ENCODE measurements around the gene CLPSL2. TPM values are rescaled to one million over a fixed set of nuclear protein-coding genes. Genes with fewer than 3 reads are reported as not detected.
A peak's percentile ranks its signal among the peaks of the same experiment; 100 is the strongest.

CLPSL2 gene
- total and polyA plus RNA-seq, 2 experiments from 2014 or later: not detected

DNA sequence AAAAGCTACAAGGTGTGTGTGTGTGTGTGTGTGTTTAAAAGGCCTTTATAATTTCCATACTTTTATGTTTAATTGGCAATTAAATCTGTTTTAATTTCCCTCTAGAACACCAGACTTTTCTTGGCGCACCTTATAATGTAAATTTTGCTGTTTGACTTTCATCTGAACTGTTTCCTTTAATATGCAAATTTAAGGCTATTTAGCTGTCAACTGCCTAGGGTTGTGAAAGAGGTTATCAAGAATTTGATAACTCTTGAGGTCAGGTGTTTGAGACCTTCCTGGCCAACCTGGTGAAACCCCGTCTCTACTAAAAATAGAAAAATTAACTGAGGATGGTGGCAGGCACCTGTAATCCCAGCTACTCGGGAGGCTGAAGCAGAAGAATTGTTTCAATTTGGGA lies 24.8 kb downstream of the CLPSL2 start:
- H4K20me1 ChIP-seq (ENCODE audit: insufficient read depth, poor library complexity, severe bottlenecking): no peaks in the 10 kb centered on the region
- no peaks in the 10 kb centered on the region for H3K9me3 ChIP-seq (ENCODE audit: low read depth)
- TF ChIP-seq, protein P1, sequence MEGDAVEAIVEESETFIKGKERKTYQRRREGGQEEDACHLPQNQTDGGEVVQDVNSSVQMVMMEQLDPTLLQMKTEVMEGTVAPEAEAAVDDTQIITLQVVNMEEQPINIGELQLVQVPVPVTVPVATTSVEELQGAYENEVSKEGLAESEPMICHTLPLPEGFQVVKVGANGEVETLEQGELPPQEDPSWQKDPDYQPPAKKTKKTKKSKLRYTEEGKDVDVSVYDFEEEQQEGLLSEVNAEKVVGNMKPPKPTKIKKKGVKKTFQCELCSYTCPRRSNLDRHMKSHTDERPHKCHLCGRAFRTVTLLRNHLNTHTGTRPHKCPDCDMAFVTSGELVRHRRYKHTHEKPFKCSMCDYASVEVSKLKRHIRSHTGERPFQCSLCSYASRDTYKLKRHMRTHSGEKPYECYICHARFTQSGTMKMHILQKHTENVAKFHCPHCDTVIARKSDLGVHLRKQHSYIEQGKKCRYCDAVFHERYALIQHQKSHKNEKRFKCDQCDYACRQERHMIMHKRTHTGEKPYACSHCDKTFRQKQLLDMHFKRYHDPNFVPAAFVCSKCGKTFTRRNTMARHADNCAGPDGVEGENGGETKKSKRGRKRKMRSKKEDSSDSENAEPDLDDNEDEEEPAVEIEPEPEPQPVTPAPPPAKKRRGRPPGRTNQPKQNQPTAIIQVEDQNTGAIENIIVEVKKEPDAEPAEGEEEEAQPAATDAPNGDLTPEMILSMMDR (IDR thresholded peaks at IDR 0.05; ENCODE audit: poor library complexity): no peak
- no peak for TF ChIP-seq EZH2phosphoT487 (IDR thresholded peaks at IDR 0.05; ENCODE audit: low read depth, severe bottlenecking, unreplicated experiment)
- no peak for TF ChIP-seq EZH2 (IDR thresholded peaks at IDR 0.05; ENCODE audit: borderline replicate concordance)
- no peak overlapping the region for H3K27ac ChIP-seq
- H2AFZ ChIP-seq: no peak overlapping the region
- H3K36me3 ChIP-seq (replicated peaks; ENCODE audit: insufficient read depth, low read depth): no peaks in the 10 kb centered on the region
- no peak for DNase-seq (ENCODE audit: low spot score)
- no peaks in the 10 kb centered on the region for H3K9me2 ChIP-seq (replicated peaks; ENCODE audit: insufficient read depth)
- H3K79me2 ChIP-seq: no peaks in the 10 kb centered on the region
- H3K4me3 ChIP-seq: no peak overlapping the region
- no peaks in the 10 kb centered on the region for H3K27me3 ChIP-seq
- WGBS (ENCODE audit: low lambda C conversion rate, missing lambda C conversion rate): 59% methylated on average over 3 of the region's 3 CpGs
- H3K4me1 ChIP-seq (ENCODE audit: insufficient read depth): no peaks in the 10 kb centered on the region
- H3K4me2 ChIP-seq: no peak overlapping the region

DNA sequence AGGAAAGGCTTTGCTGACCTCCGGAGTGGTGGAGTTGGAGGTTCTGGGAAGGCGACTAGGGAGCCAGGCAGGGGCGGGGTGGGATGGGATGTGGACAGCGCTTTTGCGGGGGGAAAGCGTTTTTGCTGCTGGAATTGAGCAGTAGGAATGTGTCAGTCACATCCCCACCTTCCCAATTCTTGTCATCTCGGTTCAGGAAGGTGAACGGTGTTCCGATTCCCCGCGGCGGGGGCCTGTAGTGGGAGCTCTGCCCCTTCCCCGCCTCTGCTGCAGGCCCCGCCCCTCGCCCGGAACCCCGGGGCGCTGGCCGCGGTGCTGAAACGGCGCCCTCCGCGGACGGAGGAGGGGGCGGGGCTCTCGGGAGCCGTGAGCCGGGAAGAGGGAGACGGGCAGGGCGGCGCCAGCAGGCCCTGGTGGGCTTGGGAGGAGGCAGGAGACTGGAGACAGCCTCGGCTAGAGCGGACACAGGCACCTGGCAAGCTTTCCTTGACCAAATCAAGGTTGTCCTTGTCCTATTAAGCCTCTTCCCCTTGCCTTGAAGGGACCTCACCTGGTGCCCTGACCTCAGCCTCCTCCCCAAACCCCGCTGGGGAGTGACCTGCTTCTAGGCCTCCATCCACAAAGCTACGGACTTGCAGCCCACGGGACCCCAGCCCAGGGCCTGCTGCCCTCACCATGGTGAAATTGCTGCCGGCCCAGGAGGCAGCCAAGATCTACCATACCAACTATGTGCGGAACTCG lies 28.8 kb downstream of the CLPSL2 start, which contains the start of gene LHFPL5:
LHFPL5 (plus strand) TSS at position 357 of the 741 bp plus-strand sequence; CDS start at position 676, 319 bp downstream.
- Histone ChIP-seq H3K4me2 (peak within 1 kb of the TSS; percentile 90), H4K20me1 (ENCODE audit: insufficient read depth, poor library complexity, severe bottlenecking) (no peaks in the 10 kb centered on the region), H3K9me2 (replicated peaks; ENCODE audit: insufficient read depth) (no peaks in the 10 kb centered on the region), H3K79me2 (no peaks in the 10 kb centered on the region), H3K9me3 (ENCODE audit: low read depth) (no peaks in the 10 kb centered on the region), H2AFZ (no peak within 1 kb of the TSS), H3K4me1 (ENCODE audit: insufficient read depth) (no peaks in the 10 kb centered on the region), H3K36me3 (replicated peaks; ENCODE audit: insufficient read depth, low read depth) (no peaks in the 10 kb centered on the region), H3K27ac (no peak within 1 kb of the TSS), H3K27me3 (no peaks in the 10 kb centered on the region), H3K4me3 (no peak within 1 kb of the TSS)
- WGBS (ENCODE audit: low lambda C conversion rate, missing lambda C conversion rate): 28% methylated on average over 18 of the region's 40 CpGs
- TF ChIP-seq, protein P1 (IDR thresholded peaks at IDR 0.05; ENCODE audit: poor library complexity): no peak
- TF ChIP-seq EZH2 (IDR thresholded peaks at IDR 0.05; ENCODE audit: borderline replicate concordance) (no peak), EZH2phosphoT487 (IDR thresholded peaks at IDR 0.05; ENCODE audit: low read depth, severe bottlenecking, unreplicated experiment) (no peak)
- DNase-seq (ENCODE audit: low spot score): peak; percentile 81

DNA sequence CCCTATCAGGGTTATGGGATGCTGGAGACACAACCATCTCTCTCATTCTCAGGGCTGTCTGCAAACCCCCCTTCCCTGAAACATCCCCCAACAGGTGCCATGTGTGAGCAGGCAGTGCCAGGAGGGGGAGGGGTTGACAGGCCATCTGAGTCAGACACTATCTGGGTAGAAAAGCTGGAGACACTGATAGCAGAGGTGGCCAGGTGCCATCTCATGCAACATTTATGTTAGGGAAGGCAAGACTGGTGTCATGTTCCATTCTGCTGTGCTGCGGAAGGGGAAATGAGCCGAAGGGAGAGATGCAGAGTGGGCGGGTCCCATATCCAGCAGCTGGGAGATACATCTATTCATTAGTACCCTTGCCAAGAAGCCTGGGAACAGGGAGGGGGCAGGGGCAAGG lies 32.3 kb downstream of the CLPSL2 start:
- no peaks in the 10 kb centered on the region for H3K4me1 ChIP-seq (ENCODE audit: insufficient read depth)
- no peaks in the 10 kb centered on the region for H3K79me2 ChIP-seq
- H3K36me3 ChIP-seq (replicated peaks; ENCODE audit: insufficient read depth, low read depth): no peaks in the 10 kb centered on the region
- no peaks in the 10 kb centered on the region for H4K20me1 ChIP-seq (ENCODE audit: insufficient read depth, poor library complexity, severe bottlenecking)
- H3K9me2 ChIP-seq (replicated peaks; ENCODE audit: insufficient read depth): no peaks in the 10 kb centered on the region
- no peaks in the 10 kb centered on the region for H3K9me3 ChIP-seq (ENCODE audit: low read depth)
- no peak for TF ChIP-seq EZH2 (IDR thresholded peaks at IDR 0.05; ENCODE audit: borderline replicate concordance)
- TF ChIP-seq, protein P1 (IDR thresholded peaks at IDR 0.05; ENCODE audit: poor library complexity): no peak
- no peak for TF ChIP-seq EZH2phosphoT487 (IDR thresholded peaks at IDR 0.05; ENCODE audit: low read depth, severe bottlenecking, unreplicated experiment)
- no peaks in the 10 kb centered on the region for H3K27me3 ChIP-seq
- WGBS (ENCODE audit: low lambda C conversion rate, missing lambda C conversion rate): 84% methylated on average over 3 of the region's 3 CpGs
- H3K27ac ChIP-seq: no peak overlapping the region
- DNase-seq (ENCODE audit: low spot score): no peak
- no peak overlapping the region for H3K4me2 ChIP-seq
- H3K4me3 ChIP-seq: no peak overlapping the region
- H2AFZ ChIP-seq: no peak overlapping the region

Data from hepatocyte (in vitro differentiated cells).